Type B pancreatic cell (in vitro differentiated cells): ENCODE data around the gene MYCL. TPM values are rescaled to one million over a fixed set of nuclear protein-coding genes. Genes with fewer than 3 reads are reported as not detected.

ENCODE experiments used
- DNase-seq: peaks from one replicate; pipeline ENCODE4 v3.0.0; 2021; ENCODE audit warnings: mixed read lengths; ENCODE audit not compliant: unreplicated experiment; ENCODE audit errors: extremely low spot score
- H3K27ac Mint-ChIP-seq: 2 replicates; pipeline ENCODE4 v1.8.0; 2021; ENCODE audit warnings: mild to moderate bottlenecking, mixed read lengths
- H3K27me3 Mint-ChIP-seq: 2 replicates; pipeline ENCODE4 v1.8.0; 2021; ENCODE audit warnings: mixed read lengths
- H3K36me3 Mint-ChIP-seq: 2 replicates; pipeline ENCODE4 v1.8.0; 2021; ENCODE audit warnings: mixed read lengths
- H3K4me1 Mint-ChIP-seq: one replicate; pipeline ENCODE4 v1.8.0; 2021; ENCODE audit warnings: mixed read lengths; ENCODE audit not compliant: unreplicated experiment
- H3K4me3 Mint-ChIP-seq: 2 replicates; pipeline ENCODE4 v1.8.0; 2021; ENCODE audit warnings: mild to moderate bottlenecking, mixed read lengths
- H3K9me3 Mint-ChIP-seq: 2 replicates; pipeline ENCODE4 v1.8.0; 2021; ENCODE audit warnings: mixed read lengths
- total RNA-seq: library from RNA; stranded (reverse); gene quantifications from 2 replicates; pipeline ENCODE4 v1.2.1, GENCODE V29; 2021; ENCODE audit warnings: low replicate concordance
- TF ChIP-seq, protein P1 (sequence below): fragments of 200-600 bp; sonication (generic); conservative IDR thresholded peaks from 2 replicates; pipeline ENCODE4 v1.5.0; 2021; ENCODE audit warnings: antibody characterized with exemption, mild to moderate bottlenecking

Gene MYCL
- total RNA-seq, 1 donor from 2014 or later = 19.5 TPM

DNA sequence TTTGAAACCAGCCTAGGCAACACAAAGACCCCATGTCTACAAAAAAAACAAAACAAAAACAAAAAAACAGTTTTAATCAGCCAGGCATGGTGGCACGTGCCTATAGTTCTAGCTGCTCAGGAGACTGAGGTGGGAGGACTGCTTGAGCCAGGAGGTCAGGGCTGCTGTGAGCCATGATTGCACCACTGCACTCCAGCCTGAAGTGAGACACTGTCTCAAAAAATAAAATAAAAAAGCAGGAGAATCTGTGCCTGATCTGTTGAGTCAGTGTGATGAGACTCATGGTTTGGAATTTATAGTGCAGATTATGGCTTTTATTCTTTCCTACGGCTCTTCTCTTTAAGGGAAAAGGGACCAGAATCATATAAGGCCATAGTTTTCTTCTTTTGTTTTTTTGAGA, 35.0 kb downstream of the MYCL start:
- Mint-ChIP-seq H3K9me3 (no peaks in the 10 kb centered on the region), H3K36me3 (peaks cover 20% of the 10 kb centered on the region), H3K27me3 (no peaks in the 10 kb centered on the region), H3K4me1 (no peaks in the 10 kb centered on the region), H3K27ac (no peak overlapping the region), H3K4me3 (no peak overlapping the region)
- TF ChIP-seq, protein P1, sequence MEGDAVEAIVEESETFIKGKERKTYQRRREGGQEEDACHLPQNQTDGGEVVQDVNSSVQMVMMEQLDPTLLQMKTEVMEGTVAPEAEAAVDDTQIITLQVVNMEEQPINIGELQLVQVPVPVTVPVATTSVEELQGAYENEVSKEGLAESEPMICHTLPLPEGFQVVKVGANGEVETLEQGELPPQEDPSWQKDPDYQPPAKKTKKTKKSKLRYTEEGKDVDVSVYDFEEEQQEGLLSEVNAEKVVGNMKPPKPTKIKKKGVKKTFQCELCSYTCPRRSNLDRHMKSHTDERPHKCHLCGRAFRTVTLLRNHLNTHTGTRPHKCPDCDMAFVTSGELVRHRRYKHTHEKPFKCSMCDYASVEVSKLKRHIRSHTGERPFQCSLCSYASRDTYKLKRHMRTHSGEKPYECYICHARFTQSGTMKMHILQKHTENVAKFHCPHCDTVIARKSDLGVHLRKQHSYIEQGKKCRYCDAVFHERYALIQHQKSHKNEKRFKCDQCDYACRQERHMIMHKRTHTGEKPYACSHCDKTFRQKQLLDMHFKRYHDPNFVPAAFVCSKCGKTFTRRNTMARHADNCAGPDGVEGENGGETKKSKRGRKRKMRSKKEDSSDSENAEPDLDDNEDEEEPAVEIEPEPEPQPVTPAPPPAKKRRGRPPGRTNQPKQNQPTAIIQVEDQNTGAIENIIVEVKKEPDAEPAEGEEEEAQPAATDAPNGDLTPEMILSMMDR = no peak
- no peak for DNase-seq

DNA sequence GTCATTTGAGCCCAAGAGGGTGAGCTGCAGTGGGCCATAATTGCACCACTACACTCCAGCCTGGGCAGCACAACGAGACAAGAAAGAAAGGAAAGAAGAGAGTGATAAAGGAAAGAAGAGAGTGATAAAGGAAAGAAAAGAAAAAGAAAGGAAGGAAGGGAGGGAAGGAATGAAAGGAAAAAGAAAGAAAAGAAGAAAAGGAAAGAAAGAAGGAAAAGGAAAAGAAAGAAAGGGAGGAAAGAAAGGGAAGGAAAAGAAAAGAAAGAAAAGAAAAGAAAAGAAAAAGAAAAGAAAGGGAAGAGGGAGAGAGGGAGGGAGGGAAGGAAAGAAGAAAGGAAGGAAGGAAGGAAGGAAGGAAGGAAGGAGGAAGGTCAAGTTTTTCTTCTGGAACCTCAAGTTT, 36.0 kb downstream of the MYCL start:
- TF ChIP-seq, protein P1 = no peak
- Mint-ChIP-seq H3K9me3 (no peaks in the 10 kb centered on the region), H3K27me3 (no peaks in the 10 kb centered on the region), H3K36me3 (peaks cover 12% of the 10 kb centered on the region), H3K4me1 (no peaks in the 10 kb centered on the region), H3K4me3 (no peak overlapping the region), H3K27ac (no peak overlapping the region)
- no peak for DNase-seq

DNA sequence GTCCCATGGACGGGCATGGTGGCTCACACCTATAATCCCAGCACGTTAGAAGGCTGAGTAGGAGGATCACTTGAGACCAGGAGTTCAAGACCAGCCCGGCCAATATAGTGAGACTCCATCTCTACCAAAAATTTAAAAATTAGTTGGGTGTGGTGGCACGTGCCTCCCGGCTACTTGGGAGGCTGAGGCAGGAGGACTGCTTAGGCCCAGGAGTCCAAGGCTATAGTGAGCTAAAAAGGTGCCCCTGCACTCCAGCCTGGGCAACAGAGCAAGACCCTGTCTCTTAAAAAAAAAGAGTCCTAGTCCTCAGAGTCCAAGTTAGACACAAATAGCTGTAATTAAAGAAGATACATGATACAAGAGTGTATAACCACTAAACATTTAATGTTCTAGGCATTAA, 38.5 kb downstream of the MYCL start:
- TF ChIP-seq, protein P1 = no peak
- Mint-ChIP-seq H3K4me1 (peaks cover 12% of the 10 kb centered on the region), H3K27ac (no peak overlapping the region), H3K27me3 (no peaks in the 10 kb centered on the region), H3K9me3 (no peaks in the 10 kb centered on the region), H3K36me3 (peaks cover 15% of the 10 kb centered on the region), H3K4me3 (no peak overlapping the region)
- no peak for DNase-seq

DNA sequence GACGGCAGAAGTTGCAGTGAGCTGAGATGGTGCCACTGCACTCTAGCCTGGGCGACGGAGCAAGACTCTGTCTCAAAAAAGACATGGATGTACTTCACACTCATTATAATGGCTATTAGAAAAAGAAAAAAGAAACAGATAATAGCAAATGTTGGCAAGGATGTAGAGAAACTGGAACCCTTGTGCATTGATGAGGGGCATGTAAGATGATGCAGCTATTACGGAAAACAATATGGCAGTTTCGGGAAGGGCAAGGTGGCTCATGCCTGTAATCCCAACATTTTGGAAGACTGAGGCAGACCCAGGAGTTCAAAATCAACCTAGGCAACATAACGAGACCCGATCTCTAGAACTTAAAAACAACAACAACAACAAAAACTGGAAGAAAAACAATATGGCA, 40.7 kb downstream of the MYCL start:
- Mint-ChIP-seq H3K36me3 (peaks cover 18% of the 10 kb centered on the region), H3K4me3 (no peak overlapping the region), H3K27ac (no peak overlapping the region), H3K27me3 (no peaks in the 10 kb centered on the region), H3K4me1 (peaks cover 16% of the 10 kb centered on the region), H3K9me3 (no peaks in the 10 kb centered on the region)
- no peak for DNase-seq
- TF ChIP-seq, protein P1 = no peak

DNA sequence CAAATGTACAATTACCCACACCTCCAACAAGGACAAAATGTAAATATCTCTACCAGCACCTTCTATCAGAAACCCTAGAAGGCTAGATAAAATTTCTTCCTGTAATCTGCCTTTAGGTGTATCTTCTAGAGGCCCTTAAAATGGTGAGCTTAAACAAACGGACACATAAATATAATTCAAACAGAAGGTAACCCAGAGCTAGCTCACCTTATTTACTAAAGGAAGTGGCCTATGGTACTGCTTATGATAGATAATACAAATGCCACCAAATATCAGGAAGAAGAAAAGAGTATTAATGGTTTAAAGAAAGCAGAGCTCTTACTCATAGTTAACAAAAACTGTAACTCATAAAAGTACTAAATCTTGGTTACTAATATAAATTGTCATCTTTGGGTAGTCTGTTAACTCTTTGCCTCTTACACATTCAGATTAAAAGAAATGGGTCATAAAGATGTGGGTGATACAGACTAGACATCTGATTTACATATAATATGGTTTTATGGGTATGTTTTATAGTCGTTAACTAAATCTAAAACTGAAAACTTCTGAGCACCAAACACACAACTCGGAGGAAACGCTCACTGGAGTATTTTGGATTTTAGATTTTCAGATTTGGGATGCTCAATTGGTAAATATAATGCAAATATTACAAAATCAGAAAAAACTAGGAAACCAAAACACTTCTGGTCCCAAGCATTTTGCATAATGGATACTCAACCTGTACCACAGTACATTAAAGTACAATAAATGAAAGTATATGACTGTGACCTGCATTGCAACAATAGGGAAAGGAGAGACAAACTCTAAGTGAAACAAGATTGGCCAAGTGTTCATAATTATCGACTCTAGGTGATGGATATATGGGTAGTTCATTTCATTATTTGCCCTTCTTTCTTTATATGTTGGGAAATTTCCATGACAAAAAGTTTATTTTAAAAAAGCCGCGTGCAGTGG, 41.6 kb downstream of the MYCL start:
- no peak for DNase-seq
- Mint-ChIP-seq H3K36me3 (peaks cover 22% of the 10 kb centered on the region), H3K4me3 (no peak overlapping the region), H3K27me3 (no peaks in the 10 kb centered on the region), H3K27ac (no peak overlapping the region), H3K4me1 (peaks cover 16% of the 10 kb centered on the region), H3K9me3 (no peaks in the 10 kb centered on the region)
- TF ChIP-seq, protein P1 = no peak
